Lung (tissue), 12 donors: Measurements from ENCODE around the gene SPRED3. TPM values are rescaled to one million over a fixed set of nuclear protein-coding genes. Genes with fewer than 3 reads are reported as not detected.

ENCODE experiments used
- ATAC-seq: fragments of 200-7000 bp; cut with Tn5 transposase; one replicate; pipeline ENCODE4 v1.9.1; 2020; ENCODE audit warnings: moderate number of reproducible peaks; ENCODE audit not compliant: insufficient read depth, low FRiP score
- DNase-seq, 3 donors: peaks; one replicate each; pipeline ENCODE4 v3.0.0-alpha.2; 2013 to 2017
- H3K27ac ChIP-seq, 2 donors: one replicate each; pipeline ENCODE4 v1.5.1; 2013; ENCODE audit warnings: mild to moderate bottlenecking in 2 of 2, moderate library complexity in 2 of 2, control low read depth in 1 of 2, inconsistent platforms in 1 of 2, low read depth in 1 of 2, low read length in 1 of 2
- H3K27me3 ChIP-seq, 3 donors: one replicate each; pipeline ENCODE4 v1.5.1; 2013; ENCODE audit warnings: low read length in 2 of 3; ENCODE audit not compliant: control insufficient read depth in 3 of 3, insufficient read depth in 3 of 3
- H3K36me3 ChIP-seq, 4 donors: one replicate each; pipeline ENCODE4 v1.5.1; 2013; ENCODE audit warnings: low read length in 4 of 4, mild to moderate bottlenecking in 1 of 4, moderate library complexity in 1 of 4; ENCODE audit not compliant: control insufficient read depth in 4 of 4, insufficient read depth in 4 of 4
- H3K4me1 ChIP-seq, 5 donors: one replicate each; pipeline ENCODE4 v1.5.1; 2013; ENCODE audit warnings: low read length in 5 of 5, mild to moderate bottlenecking in 2 of 5, moderate library complexity in 1 of 5; ENCODE audit not compliant: control insufficient read depth in 5 of 5, insufficient read depth in 5 of 5
- H3K4me3 ChIP-seq: one replicate; pipeline ENCODE4 v1.5.1; 2013; ENCODE audit warnings: mild to moderate bottlenecking, control low read depth, moderate library complexity
- H3K9ac ChIP-seq, 2 donors: one replicate each; pipeline ENCODE4 v1.5.1; 2013; ENCODE audit warnings: low read length in 2 of 2, control low read depth in 1 of 2; ENCODE audit not compliant: insufficient read depth in 1 of 2
- H3K9me3 ChIP-seq, 4 donors: one replicate each; pipeline ENCODE4 v1.5.1; 2013; ENCODE audit warnings: low read length in 3 of 4, mild to moderate bottlenecking in 1 of 4, moderate library complexity in 1 of 4; ENCODE audit not compliant: control insufficient read depth in 4 of 4, insufficient read depth in 3 of 4
- CTCF ChIP-seq: IDR thresholded peaks from 2 replicates; pipeline ENCODE4 v1.5.1; 2012; ENCODE audit warnings: mild to moderate bottlenecking; ENCODE audit errors: control extremely low read depth, extremely low read depth
- WGBS, 2 donors: extraction: QIAGEN DNeasy Blood & Tissue Kit; methylation state at CpG; one replicate each; pipeline ENCODE4 v1.1.7; 2013; 5-methylcytosine and 5-hydroxymethylcytosine counted together
- polyA plus RNA-seq, 2 donors: library from polyadenylated mRNA; stranded (reverse); fragments of 200-250 nt; gene quantifications; one replicate each; pipeline ENCODE4 v1.2.1, GENCODE V29; 2013
- total RNA-seq, 2 donors: library from RNA; depleted of rRNA in 1 of 2; stranded (reverse); fragments of >200 nt in 1 of 2; gene quantifications; one replicate each; pipeline ENCODE4 v1.2.1, GENCODE V29; 2014 to 2021
- donor health status: control.
- donor health status: control.
- donor health status: Bipolar disorder and iron deficiency.
- donor health status: healthy.
- donor health status: DM: yes; HTN: yes; CAD: no.

SPRED3 gene
- total and polyA plus RNA-seq, 4 donors: 0.09 to 2.6 (median 1.3) TPM

GRCh38 chr19:38443458-38443999 is 55.0 kb downstream of the SPRED3 start:
- Histone ChIP-seq H3K27ac (no peak overlapping the region), H3K4me3 (no peak overlapping the region), H3K4me1 (no peaks in the 10 kb centered on the region), H3K36me3 (no peaks in the 10 kb centered on the region), H3K27me3 (no peaks in the 10 kb centered on the region), H3K9me3 (no peaks in the 10 kb centered on the region), H3K9ac (no peak overlapping the region)
- TF ChIP-seq CTCF: no peak
- no peak for DNase-seq
- no peak for ATAC-seq
- 87 to 95% methylated on average over 15 of the region's 15 CpGs for WGBS, 2 donors

GRCh38 chr19:38444026-38444425 is 55.5 kb downstream of the SPRED3 start:
- Histone ChIP-seq H3K9me3 (no peaks in the 10 kb centered on the region), H3K27me3 (no peaks in the 10 kb centered on the region), H3K4me1 (no peaks in the 10 kb centered on the region), H3K9ac (no peak overlapping the region), H3K27ac (no peak overlapping the region), H3K36me3 (no peaks in the 10 kb centered on the region), H3K4me3 (no peak overlapping the region)
- WGBS, 2 donors: 88 to 97% methylated on average over 7 of the region's 7 CpGs
- no peak for TF ChIP-seq CTCF
- no peak for ATAC-seq
- DNase-seq: no peak

- Histone ChIP-seq H3K9ac (no peak overlapping the region), H3K4me3 (no peak overlapping the region), H3K27me3 (no peaks in the 10 kb centered on the region), H3K36me3 (no peaks in the 10 kb centered on the region), H3K9me3 (no peaks in the 10 kb centered on the region), H3K27ac (no peak overlapping the region), H3K4me1 (no peaks in the 10 kb centered on the region)
- no peak for TF ChIP-seq CTCF
- 94 to 97% methylated on average over 7 of the region's 7 CpGs for WGBS, 2 donors
- ATAC-seq (no peak), DNase-seq (no peak)
Observed at GRCh38 chr19:38445362-38445761, 56.9 kb downstream of the SPRED3 start.

DNA sequence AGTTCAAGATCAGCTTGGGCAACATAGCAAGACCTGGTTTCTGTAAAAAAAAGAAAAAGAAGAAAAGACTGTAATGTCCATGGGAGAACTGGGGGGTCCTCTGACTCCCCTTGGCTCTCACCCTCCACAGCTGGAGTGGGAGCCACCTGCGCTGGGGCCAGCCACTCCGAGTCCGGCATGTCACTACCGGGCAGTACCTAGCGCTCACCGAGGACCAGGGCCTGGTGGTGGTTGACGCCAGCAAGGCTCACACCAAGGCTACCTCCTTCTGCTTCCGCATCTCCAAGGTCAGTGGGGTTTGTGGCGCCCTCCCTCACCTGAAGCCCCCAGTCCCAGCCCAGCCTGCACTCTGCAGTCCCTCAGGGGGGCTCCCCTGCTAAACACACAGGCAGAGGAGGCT is 59.7 kb downstream of the SPRED3 start:
- no peaks in the 10 kb centered on the region for H3K36me3 ChIP-seq
- no peak overlapping the region for H3K4me3 ChIP-seq
- DNase-seq: no peak
- H3K27me3 ChIP-seq: no peaks in the 10 kb centered on the region
- peak; percentile 2 for ATAC-seq
- TF ChIP-seq CTCF: no peak
- H3K9ac ChIP-seq: no peak overlapping the region
- no peaks in the 10 kb centered on the region for H3K4me1 ChIP-seq
- no peaks in the 10 kb centered on the region for H3K9me3 ChIP-seq
- WGBS, 2 donors: 93 to 96% methylated on average over 8 to 9 of the region's 9 CpGs
- no peak overlapping the region for H3K27ac ChIP-seq
